GM21619 (cell line): ENCODE data around the gene GUCY1B1.

Experiments
- ATAC-seq: cut with Tn5 transposase; IDR thresholded peaks from one replicate; pipeline ENCODE4 v1.9.1; 2021; ENCODE audit not compliant: unreplicated experiment

The GUCY1B1 gene

DNA sequence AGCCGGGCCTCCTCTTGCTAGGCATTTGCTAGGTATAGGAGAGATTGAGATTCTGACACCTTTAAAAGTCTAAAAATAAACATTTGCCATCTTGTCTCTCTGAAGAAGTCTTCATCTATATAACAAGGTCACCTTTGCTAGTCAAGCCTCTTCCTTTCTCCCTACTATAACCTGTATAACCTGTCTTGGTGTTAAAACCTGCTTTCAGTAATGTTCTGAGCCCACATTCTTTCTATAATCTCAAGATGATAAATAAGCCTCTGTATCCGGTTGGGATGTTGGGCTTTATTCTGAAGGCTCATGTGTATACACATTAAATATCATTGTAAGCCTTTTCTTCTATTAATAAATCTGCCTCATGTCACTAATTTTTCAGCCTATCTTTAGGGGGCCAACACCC, 97.1 kb downstream of the GUCY1B1 start:
- no peak for ATAC-seq
